K562 (cell line): ENCODE results near the gene ST6GALNAC6. TPM values are rescaled to one million over a fixed set of nuclear protein-coding genes. Genes with fewer than 3 reads are reported as not detected.

Experiments used
- BHLHE40 ChIP-seq: IDR thresholded peaks from 2 replicates; pipeline ENCODE4 v1.6.1; 2011; ENCODE audit warnings: low read length, improper control_type of control experiment
- ESRRA ChIP-seq: fragments of 450-650 bp; IDR thresholded peaks from 2 replicates; pipeline ENCODE4 v1.6.1; 2014; ENCODE audit warnings: low read depth, mild to moderate bottlenecking, moderate library complexity, borderline replicate concordance
- FOXJ2 ChIP-seq: fragments of 200-800 bp; sonication (Bioruptor generic); IDR thresholded peaks from 2 replicates; pipeline ENCODE4 v1.6.1; 2016; ENCODE audit warnings: missing genetic modification characterization, missing compliant biosample characterization
- GTF2F1 ChIP-seq: IDR thresholded peaks from 2 replicates; pipeline ENCODE4 v1.6.1; 2011; ENCODE audit warnings: low read depth, low read length, improper control_type of control experiment
- KLF16 ChIP-seq: IDR thresholded peaks from 2 replicates; pipeline ENCODE4 v1.6.1; 2016; ENCODE audit warnings: antibody characterized with exemption
- LEF1 ChIP-seq: fragments of 450-650 bp; IDR thresholded peaks from 2 replicates; pipeline ENCODE4 v1.6.1; 2016; ENCODE audit warnings: mild to moderate bottlenecking
- MCM5 ChIP-seq: fragments of 450-650 bp; IDR thresholded peaks from 2 replicates; pipeline ENCODE4 v1.6.1; 2016; ENCODE audit warnings: low read depth
- NFIX ChIP-seq: fragments of 250-450 bp; sonication (Bioruptor Pico); IDR thresholded peaks from 2 replicates; pipeline ENCODE4 v1.4.0; 2020; ENCODE audit warnings: low read depth, mild to moderate bottlenecking, moderate library complexity
- NUFIP1 ChIP-seq: fragments of 450-650 bp; IDR thresholded peaks from 2 replicates; pipeline ENCODE4 v1.6.1; 2018; ENCODE audit not compliant: partially characterized antibody
- PURB ChIP-seq: sonication (generic); formaldehyde crosslinking; IDR thresholded peaks from 2 replicates; pipeline ENCODE4 v1.9.0; 2021; ENCODE audit warnings: low read depth, mild to moderate bottlenecking, missing genetic modification reagents
- RBM25 ChIP-seq: fragments of 200-400 bp; formaldehyde crosslinking; IDR thresholded peaks from 2 replicates; pipeline ENCODE4 v1.6.1; 2018; ENCODE audit warnings: low read length, low read depth, moderate library complexity; ENCODE audit not compliant: severe bottlenecking
- SMAD4 ChIP-seq: fragments of 250-450 bp; sonication (Bioruptor Pico); conservative IDR thresholded peaks from 2 replicates; pipeline ENCODE4 v1.8.0; 2021; ENCODE audit warnings: inconsistent platforms, mild to moderate bottlenecking, moderate library complexity
- SRF ChIP-seq, 2 experiments: fragments of 250-450, 450-650 bp in 1 of 2; sonication (Bioruptor Pico) in 1 of 2; sonication (generic) in 1 of 2; formaldehyde crosslinking; IDR thresholded peaks; 2 replicates each; pipeline versions ENCODE4 v1.5.0 to v1.5.1; 2020 to 2022; ENCODE audit warnings: mild to moderate bottlenecking in 1 of 2, missing genetic modification reagents in 1 of 2
- TAF1 ChIP-seq: IDR thresholded peaks from 2 replicates; pipeline ENCODE4 v1.6.1; 2011; ENCODE audit warnings: mild to moderate bottlenecking, low read length, moderate library complexity; ENCODE audit not compliant: insufficient read depth, control insufficient read depth, severe bottlenecking; ENCODE audit errors: extremely low read depth
- ZBTB7A ChIP-seq: IDR thresholded peaks from 2 replicates; pipeline ENCODE4 v1.6.1; 2011; ENCODE audit warnings: low read depth, mild to moderate bottlenecking, low read length, moderate library complexity, borderline replicate concordance; ENCODE audit not compliant: control insufficient read depth
- ZKSCAN1 ChIP-seq: fragments of 150-350 bp; IDR thresholded peaks from 2 replicates; pipeline ENCODE4 v1.6.1; 2016; ENCODE audit warnings: low read depth, low read length
- ZNF124 ChIP-seq: sonication (generic); formaldehyde crosslinking; IDR thresholded peaks from 2 replicates; pipeline ENCODE4 v1.8.1; 2022; ENCODE audit warnings: missing genetic modification reagents
- ZNF324 ChIP-seq: fragments of 250-450 bp; sonication (Bioruptor Pico); IDR thresholded peaks from 2 replicates; pipeline ENCODE4 v1.4.0; 2020; ENCODE audit warnings: mild to moderate bottlenecking
- ZNF407 ChIP-seq: fragments of 450-650 bp; IDR thresholded peaks from 2 replicates; pipeline ENCODE4 v1.6.1; 2016; ENCODE audit warnings: low read depth
- ZNF699 ChIP-seq: fragments of 250-450 bp; sonication (Bioruptor Pico); IDR thresholded peaks from 2 replicates; pipeline ENCODE4 v1.8.0; 2021; ENCODE audit warnings: mild to moderate bottlenecking, moderate library complexity; ENCODE audit not compliant: insufficient replicate concordance
- polyA plus RNA-seq, 8 experiments: library from polyadenylated mRNA; depleted of rRNA in 4 of 8; stranded (reverse) in 5 of 8; unstranded in 3 of 8; fragments of >200 nt; fragmentation: Nextera tagmentation in 2 of 8; fragmentation: Illumina TruSeq in 1 of 8; extraction: Ambion mirVana in 2 of 8; extraction: Trizol in 1 of 8; gene quantifications; 2 replicates each; pipeline versions ENCODE4 v1.2.1 to v1.2.3, GENCODE V29; 2011 to 2014; ENCODE audit warnings: inconsistent platforms in 1 of 8, missing spikeins in 1 of 8
- total RNA-seq, 7 experiments: library from RNA; depleted of rRNA in 6 of 7; stranded (reverse); fragments of >200 nt in 6 of 7; fragmentation: Illumina TruSeq in 2 of 7; extraction: Trizol in 2 of 7; gene quantifications; 2 replicates each; pipeline versions ENCODE4 v1.2.1 to v1.2.3, GENCODE V29; 2011 to 2021; ENCODE audit warnings: low replicate concordance in 1 of 7

The ST6GALNAC6 gene
- total and polyA plus RNA-seq, 9 of the 15 experiments (the other 6 are each of a cell fraction or from before 2014, with no cell fraction given), result 0.13 to 23.0 (median 14.5) TPM

- TF ChIP-seq SMAD4 (CRISPR knock-in tag) (peak; percentile 58; the same call in 1 of the 2 replicates), NUFIP1 (no peak), ZNF407 (no peak), LEF1 (no peak), KLF16 (peak; percentile 50; the same call in 1 of the 2 replicates), SRF (CRISPR knock-in tag; IDR thresholded peaks at IDR 0.05) (no peak), ZNF699 (CRISPR knock-in tag) (no peak), ZNF324 (CRISPR knock-in tag) (no peak), MCM5 (no peak), ZKSCAN1 (peak; percentile 96), ESRRA (0 out of 2 replicates have a peak, but pooled peaks have one; percentile 38), RBM25 (no peak), BHLHE40 (no peak), PURB (CRISPR knock-in tag) (no peak), ZBTB7A (no peak), FOXJ2 (no peak), TAF1 (no peak), ZNF124 (CRISPR knock-in tag) (no peak), GTF2F1 (no peak), NFIX (CRISPR knock-in tag) (no peak)
Measured at GRCh38 chr9:127869310-127870152, 29.9 kb downstream of the ST6GALNAC6 start (continued).
